Erythroblast (primary cell): Measurements from ENCODE around the gene POLR2B.

Experiments used
- GATA1 ChIP-seq: IDR thresholded peaks from 2 replicates; pipeline ENCODE4 v1.6.1; 2011; ENCODE audit warnings: low read depth, mild to moderate bottlenecking, control low read depth, low read length, moderate library complexity
- POLR2A ChIP-seq: IDR thresholded peaks from 2 replicates; pipeline ENCODE4 v1.6.1; 2011; ENCODE audit warnings: mild to moderate bottlenecking, low read length

- TF ChIP-seq POLR2A, result no peak
- TF ChIP-seq GATA1, result no peak
Measured at GRCh38 chr4:57044279-57044678, 65.6 kb downstream of the POLR2B start.
